ENCODE data around the gene HSPA13. TPM values are rescaled to one million over a fixed set of nuclear protein-coding genes. Genes with fewer than 3 reads are reported as not detected.

HSPA13 gene
- total and polyA plus RNA-seq, 2 of the 8 experiments (the other 6 are each of a cell fraction or from before 2014, with no cell fraction given) = 7.8 to 36.9 TPM

DNA sequence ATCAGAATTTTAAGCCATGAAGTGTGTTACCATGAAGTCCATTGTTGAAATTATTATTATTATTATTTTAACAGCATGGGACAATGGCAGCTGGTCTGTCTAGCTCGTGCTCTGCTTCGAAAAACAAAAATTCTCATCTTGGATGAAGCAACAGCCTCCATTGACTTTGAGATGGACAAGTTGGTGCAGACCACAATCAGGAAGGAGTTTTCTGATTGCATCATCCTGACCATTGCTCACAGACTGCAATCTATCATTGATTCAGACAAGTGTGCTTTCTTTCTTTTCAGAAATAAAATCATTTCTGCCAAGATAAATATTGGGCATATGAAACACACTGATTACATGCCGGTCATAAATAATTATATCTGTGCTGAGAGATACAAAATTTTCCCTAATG, 21.0 kb downstream of the HSPA13 start:
- no peaks in the 10 kb centered on the region for H3K36me3 ChIP-seq (ENCODE audit: control insufficient read depth in 2 of 4, insufficient read depth in 4 of 4, low read length in 3 of 4)
- H2AK5ac ChIP-seq (ENCODE audit: low read depth, low read length) = no peak overlapping the region
- no peaks in the 10 kb centered on the region for H3K79me2 ChIP-seq (ENCODE audit: control insufficient read depth in 1 of 2, insufficient read depth in 2 of 2, low read length in 2 of 2)
- no peaks in the 10 kb centered on the region for H4K20me1 ChIP-seq (replicated peaks in 1 of 2; ENCODE audit: control insufficient read depth in 1 of 2, insufficient read depth in 2 of 2, low read length in 2 of 2)
- no peak overlapping the region for H4K91ac ChIP-seq (replicated peaks; ENCODE audit: insufficient read length, low read length)
- FAIRE-seq = no peak
- H4K8ac ChIP-seq (ENCODE audit: extremely low read depth, insufficient read depth, low read length) = no peak overlapping the region
- H3K56ac ChIP-seq (replicated peaks; ENCODE audit: insufficient read length, low read depth, low read length) = no peak overlapping the region
- DNase-seq (ENCODE audit: low read depth in 1 of 2, low spot score in 2 of 2) = no peak
- POLR2A ChIA-PET (ENCODE audit: partially characterized antibody) = no interaction called here
- no peak overlapping the region for H3K9ac ChIP-seq (replicated peaks in 1 of 4; ENCODE audit: extremely low read depth in 1 of 4, low read depth in 3 of 4, low read length in 3 of 4)
- 96% methylated on average over 3 of the region's 3 CpGs; no CpG with 5 or more reads in 1 of the 2 experiments for WGBS, 2 experiments (ENCODE audit: extremely low coverage in 1 of 2, insufficient coverage in 1 of 2, insufficient read length in 1 of 2, insufficient replicate concordance in 2 of 2, low coverage in 1 of 2, low lambda C conversion rate in 2 of 2, missing lambda C conversion rate in 1 of 2)
- no peak overlapping the region for H3K18ac ChIP-seq (ENCODE audit: extremely low read depth, low read length)
- H2BK12ac ChIP-seq (ENCODE audit: low read depth, low read length) = no peak overlapping the region
- no peak overlapping the region for H2AFZ ChIP-seq (ENCODE audit: low read length)
- no peak overlapping the region for H2BK15ac ChIP-seq (ENCODE audit: low read length)
- H2BK5ac ChIP-seq (ENCODE audit: low read depth, low read length) = no peak overlapping the region
- no peaks in the 10 kb centered on the region for H3K23me2 ChIP-seq (ENCODE audit: low read depth, low read length)
- no peak overlapping the region for H3K23ac ChIP-seq (ENCODE audit: insufficient read length)
- CTCF ChIA-PET (ENCODE audit: partially characterized antibody) = interaction anchor here (0.6 to 1.4 kb wide), 2 partner anchors 65 to 1720 kb away, joined by 3 read pairs; no protein-coding TSS in a partner anchor
- no peak overlapping the region for H3K4me3 ChIP-seq (ENCODE audit: extremely low read depth in 1 of 4, insufficient read depth in 2 of 4, low read depth in 3 of 4, low read length in 4 of 4)
- no peak overlapping the region for H3K4me2 ChIP-seq (ENCODE audit: insufficient read depth in 1 of 2, low read depth in 2 of 2, low read length in 2 of 2)
- H3K4ac ChIP-seq (replicated peaks; ENCODE audit: insufficient read length, low read depth, low read length) = no peak overlapping the region
- H2BK120ac ChIP-seq (replicated peaks; ENCODE audit: low read depth, low read length) = no peak overlapping the region
- no peak for TF ChIP-seq RAD21 (IDR thresholded peaks at IDR 0.05 in 1 of 2, conservative IDR thresholded peaks at IDR 0.05 in 1 of 2; ENCODE audit: low read depth in 2 of 2, low read length in 2 of 2)
- 0 out of 2 replicates have a peak, but pooled peaks have one; percentile 42 for TF ChIP-seq CEBPB (IDR thresholded peaks at IDR 0.05; ENCODE audit: low read depth, low read length)
- TF ChIP-seq MAFK (IDR thresholded peaks at IDR 0.05; ENCODE audit: low read depth, low read length) = no peak
- no peak for TF ChIP-seq GABPA (IDR thresholded peaks at IDR 0.05; ENCODE audit: borderline replicate concordance, insufficient read depth, low read length)
- TF ChIP-seq CBX5 (IDR thresholded peaks at IDR 0.05; ENCODE audit: low read depth, low read length) = no peak
- TF ChIP-seq PHF8 (conservative IDR thresholded peaks at IDR 0.05; ENCODE audit: low read depth, low read length) = no peak
- TF ChIP-seq ZNF274 (IDR thresholded peaks at IDR 0.05; ENCODE audit: borderline replicate concordance, extremely low read depth, low read length) = no peak
- no peak for TF ChIP-seq RNF2 (IDR thresholded peaks at IDR 0.05; ENCODE audit: borderline replicate concordance, low read depth, low read length, missing control alignments, poor library complexity, severe bottlenecking)
- no peak overlapping the region for H3K27ac ChIP-seq (ENCODE audit: low read depth, low read length)
- H2BK20ac ChIP-seq (ENCODE audit: low read length) = no peak overlapping the region
- no peaks in the 10 kb centered on the region for H3K79me1 ChIP-seq (ENCODE audit: low read depth, low read length)
- no peak overlapping the region for H4K5ac ChIP-seq (ENCODE audit: insufficient read length, low read depth, low read length)
- H3K14ac ChIP-seq (ENCODE audit: insufficient read length) = no peak overlapping the region
- no peaks in the 10 kb centered on the region for H3K27me3 ChIP-seq (replicated peaks in 1 of 4; ENCODE audit: control insufficient read depth in 3 of 4, extremely low read depth in 1 of 4, insufficient read depth in 3 of 4, low read length in 3 of 4)
- no peaks in the 10 kb centered on the region for H3K9me3 ChIP-seq (ENCODE audit: insufficient read depth in 2 of 2, low read depth in 1 of 2, low read length in 1 of 2)
- H3K4me1 ChIP-seq (replicated peaks in 1 of 4; ENCODE audit: control insufficient read depth in 3 of 4, insufficient read depth in 4 of 4, low read length in 3 of 4) = no peaks in the 10 kb centered on the region

All from H1 (cell line).